ENCODE data around the gene SEPHS2. TPM values are rescaled to one million over a fixed set of nuclear protein-coding genes. Genes with fewer than 3 reads are reported as not detected.
"Not testable (repeated sequence)": the region's sequence is repeated elsewhere in the genome, so short reads cannot be mapped to it uniquely, and the experiment has no call there.

The SEPHS2 gene
- total RNA-seq, 1 donor from 2014 or later: 45.2 TPM

DNA sequence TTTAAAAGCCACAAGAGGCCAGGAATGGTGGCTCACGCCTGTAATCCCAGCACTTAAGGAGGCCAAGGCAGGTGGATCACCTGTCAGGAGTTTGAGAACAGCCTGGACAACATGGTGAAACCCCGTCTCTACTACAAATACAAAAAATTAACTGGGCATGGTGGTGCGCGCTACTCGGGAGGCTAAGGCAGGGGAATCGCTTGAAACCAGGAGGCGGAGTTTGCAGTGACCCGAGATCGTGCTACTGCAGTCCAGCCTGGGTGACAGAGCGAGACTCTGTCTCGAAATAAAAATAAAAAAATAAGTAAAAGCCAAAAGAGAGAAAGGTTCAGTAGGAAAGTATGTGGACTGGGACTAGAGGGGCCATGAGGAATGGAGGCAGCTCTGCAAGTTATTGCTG is 13.8 kb upstream of the SEPHS2 start:
- no peaks in the 10 kb centered on the region for H3K27me3 ChIP-seq (ENCODE audit: control insufficient read depth, insufficient read depth, low read length)
- no peak overlapping the region for H3K4me3 ChIP-seq (ENCODE audit: low read depth, low read length)
- no peak for DNase-seq (ENCODE audit: low read depth)
- no peaks in the 10 kb centered on the region for H3K36me3 ChIP-seq (ENCODE audit: control insufficient read depth, insufficient read depth, low read length)
- TF ChIP-seq CTCF (IDR thresholded peaks at IDR 0.05; ENCODE audit: insufficient read depth, low read length, poor library complexity, severe bottlenecking): no peak

- Histone ChIP-seq H3K4me3 (ENCODE audit: low read depth, low read length) (no peak overlapping the region), H3K27me3 (ENCODE audit: control insufficient read depth, insufficient read depth, low read length) (no peaks in the 10 kb centered on the region), H3K36me3 (ENCODE audit: control insufficient read depth, insufficient read depth, low read length) (no peaks in the 10 kb centered on the region)
- TF ChIP-seq CTCF (IDR thresholded peaks at IDR 0.05; ENCODE audit: insufficient read depth, low read length, poor library complexity, severe bottlenecking): no peak
- DNase-seq (ENCODE audit: low read depth): no peak
Measured at GRCh38 chr16:30458561-30459394, 13.1 kb upstream of the SEPHS2 start.

GRCh38 chr16:30457743-30458560 is 12.3 kb upstream of the SEPHS2 start:
- Histone ChIP-seq H3K27me3 (ENCODE audit: control insufficient read depth, insufficient read depth, low read length) (no peaks in the 10 kb centered on the region), H3K36me3 (ENCODE audit: control insufficient read depth, insufficient read depth, low read length) (no peaks in the 10 kb centered on the region), H3K4me3 (ENCODE audit: low read depth, low read length) (no peak overlapping the region)
- no peak for TF ChIP-seq CTCF (IDR thresholded peaks at IDR 0.05; ENCODE audit: insufficient read depth, low read length, poor library complexity, severe bottlenecking)
- no peak for DNase-seq (ENCODE audit: low read depth)

- Histone ChIP-seq H3K36me3 (ENCODE audit: control insufficient read depth, insufficient read depth, low read length) (no peaks in the 10 kb centered on the region), H3K4me3 (ENCODE audit: low read depth, low read length) (no peak overlapping the region), H3K27me3 (ENCODE audit: control insufficient read depth, insufficient read depth, low read length) (no peaks in the 10 kb centered on the region)
- DNase-seq (ENCODE audit: low read depth): no peak
- no peak for TF ChIP-seq CTCF (IDR thresholded peaks at IDR 0.05; ENCODE audit: insufficient read depth, low read length, poor library complexity, severe bottlenecking)
Measured at GRCh38 chr16:30457256-30457655, 11.6 kb upstream of the SEPHS2 start.

GRCh38 chr16:30456302-30456701 is 10.6 kb upstream of the SEPHS2 start:
- Histone ChIP-seq H3K36me3 (ENCODE audit: control insufficient read depth, insufficient read depth, low read length) (no peaks in the 10 kb centered on the region), H3K4me3 (ENCODE audit: low read depth, low read length) (no peak overlapping the region), H3K27me3 (ENCODE audit: control insufficient read depth, insufficient read depth, low read length) (no peaks in the 10 kb centered on the region)
- DNase-seq (ENCODE audit: low read depth): no peak
- TF ChIP-seq CTCF (IDR thresholded peaks at IDR 0.05; ENCODE audit: insufficient read depth, low read length, poor library complexity, severe bottlenecking): no peak

- H3K36me3 ChIP-seq (ENCODE audit: control insufficient read depth, insufficient read depth, low read length); H3K27me3 ChIP-seq (ENCODE audit: control insufficient read depth, insufficient read depth, low read length): not testable (repeated sequence)
Measured at GRCh38 chr16:30452709-30453580, 7.3 kb upstream of the SEPHS2 start.

More at GRCh38 chr16:30452709-30453580, 7.3 kb upstream of the SEPHS2 start:
- H3K4me3 ChIP-seq (ENCODE audit: low read depth, low read length); DNase-seq (ENCODE audit: low read depth): not testable (repeated sequence)

Measured in kidney epithelial cell (primary cell).